Activated CD8-positive, alpha-beta memory T cell treated with anti-CD3 and anti-CD28 coated beads for 1 hour (primary cell): ENCODE measurements around the gene CEPT1.

Experiments
- DNase-seq, 2 donors: peaks; one replicate each; pipeline ENCODE4 v3.0.0-alpha.2; 2020; ENCODE audit warnings: low read depth in 1 of 2; ENCODE audit errors: extremely low read depth in 1 of 2

The CEPT1 gene

DNA sequence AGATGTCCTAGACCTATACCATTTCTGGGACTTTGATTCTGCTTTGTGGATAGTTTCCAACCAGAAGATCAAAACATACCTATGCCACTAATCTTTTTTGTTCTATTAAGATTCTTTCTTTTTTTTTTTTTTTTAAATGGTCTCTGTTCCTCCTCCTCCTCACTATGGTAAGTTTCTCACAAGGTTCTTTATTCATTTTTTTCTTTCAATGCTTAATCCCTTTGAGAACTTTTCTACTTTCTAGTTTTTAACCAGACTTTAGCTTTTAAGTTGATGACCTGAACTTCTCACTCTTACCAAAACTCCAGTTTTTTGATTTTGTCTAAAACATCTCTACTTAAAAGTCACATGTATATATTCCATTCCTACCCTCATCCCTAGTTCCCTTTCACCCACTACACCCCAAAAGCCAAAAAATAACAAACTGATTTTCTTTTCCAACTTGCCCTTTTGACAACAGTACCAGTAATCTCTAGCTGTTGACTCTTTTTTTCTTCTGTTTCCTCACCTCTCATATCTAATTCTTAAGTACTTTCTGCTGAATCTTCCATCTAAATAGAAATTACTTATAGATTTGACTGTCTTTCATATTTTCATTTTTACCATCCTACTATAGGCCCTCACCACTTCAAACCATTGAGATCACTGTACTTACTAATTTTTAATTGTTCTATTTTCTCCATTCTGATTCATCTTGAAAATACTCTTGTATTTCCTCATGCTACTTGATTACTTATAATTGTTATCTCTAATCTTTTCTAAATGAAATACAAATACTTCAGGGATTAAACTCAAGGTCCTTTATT is 6.1 kb downstream of the CEPT1 start:
- DNase-seq, result no peak

GRCh38 chr1:111147948-111148347 is 7.9 kb downstream of the CEPT1 start:
- no peak for DNase-seq

DNA sequence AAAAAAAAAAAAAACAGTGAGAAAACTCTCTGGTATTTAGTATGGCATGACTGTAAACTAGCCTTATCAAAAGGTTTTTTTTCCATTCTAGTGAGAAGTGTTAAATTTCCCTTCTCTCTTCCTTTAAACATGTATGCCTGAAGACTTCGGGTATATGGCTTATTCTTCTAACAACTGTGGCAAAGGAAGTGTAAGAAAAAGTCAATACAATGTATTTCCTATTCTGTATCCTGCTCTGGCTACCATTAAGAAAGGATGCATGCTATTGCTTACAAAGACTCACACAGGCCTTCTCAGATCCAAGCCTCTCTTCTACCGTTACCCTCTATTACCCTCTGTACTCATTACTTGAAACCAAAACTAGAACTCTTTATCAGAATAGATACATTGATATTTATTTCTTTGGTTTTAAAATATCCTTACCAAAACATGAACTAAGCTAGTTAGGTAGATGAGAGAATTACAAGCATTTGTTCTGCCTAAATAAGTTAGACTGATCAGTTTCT is 8.4 kb downstream of the CEPT1 start:
- DNase-seq, result no peak

- no peak for DNase-seq
Observed at GRCh38 chr1:111151838-111152237, 11.8 kb downstream of the CEPT1 start.

DNA sequence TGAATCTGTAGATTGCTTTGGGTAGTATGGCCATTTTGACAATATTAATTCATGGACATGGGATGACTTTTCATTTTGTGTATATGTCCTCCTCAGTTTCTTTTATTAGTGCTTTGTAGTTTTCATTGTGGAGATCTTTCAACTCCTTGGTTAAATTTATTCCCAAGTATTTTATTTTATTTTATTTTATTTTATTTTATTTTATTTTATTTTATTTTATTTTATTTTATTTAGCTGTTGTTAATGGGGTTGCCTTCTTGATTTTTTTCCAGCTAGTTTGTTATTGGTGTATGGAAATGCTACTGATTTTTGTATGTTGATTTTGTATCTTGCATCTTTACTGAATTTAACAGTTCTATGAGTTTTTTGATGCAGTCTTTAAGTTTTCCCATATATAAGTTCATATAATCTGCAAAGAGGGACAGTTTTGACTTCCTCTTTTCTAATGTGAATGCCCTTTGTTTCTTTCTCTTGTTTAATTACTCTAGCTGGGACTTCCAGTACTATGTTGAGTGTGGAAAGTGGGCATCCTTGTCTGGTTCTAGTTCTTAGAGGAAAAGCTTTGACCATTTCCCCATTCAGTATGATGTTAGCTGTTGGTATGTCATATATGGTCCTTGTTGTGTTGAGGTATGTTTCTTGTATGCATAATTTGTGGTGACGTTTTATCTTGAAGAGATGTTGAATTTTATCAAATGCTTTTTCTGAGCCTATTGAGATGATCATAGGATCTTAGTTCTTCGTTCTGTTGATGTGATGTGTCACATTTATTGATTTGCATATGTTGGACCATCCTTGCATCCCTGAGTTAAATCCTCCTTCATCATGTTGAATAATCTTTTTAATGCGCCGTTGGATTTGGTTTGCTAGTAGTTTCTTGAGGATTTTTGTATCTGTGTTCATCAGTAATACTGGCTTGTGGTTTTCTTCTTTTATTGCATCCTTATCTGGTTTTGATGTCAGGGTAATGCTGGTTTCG is 14.3 kb downstream of the CEPT1 start:
- no peak for DNase-seq

GRCh38 chr1:111157431-111157830 is 17.4 kb downstream of the CEPT1 start:
- DNase-seq, result no peak

DNA sequence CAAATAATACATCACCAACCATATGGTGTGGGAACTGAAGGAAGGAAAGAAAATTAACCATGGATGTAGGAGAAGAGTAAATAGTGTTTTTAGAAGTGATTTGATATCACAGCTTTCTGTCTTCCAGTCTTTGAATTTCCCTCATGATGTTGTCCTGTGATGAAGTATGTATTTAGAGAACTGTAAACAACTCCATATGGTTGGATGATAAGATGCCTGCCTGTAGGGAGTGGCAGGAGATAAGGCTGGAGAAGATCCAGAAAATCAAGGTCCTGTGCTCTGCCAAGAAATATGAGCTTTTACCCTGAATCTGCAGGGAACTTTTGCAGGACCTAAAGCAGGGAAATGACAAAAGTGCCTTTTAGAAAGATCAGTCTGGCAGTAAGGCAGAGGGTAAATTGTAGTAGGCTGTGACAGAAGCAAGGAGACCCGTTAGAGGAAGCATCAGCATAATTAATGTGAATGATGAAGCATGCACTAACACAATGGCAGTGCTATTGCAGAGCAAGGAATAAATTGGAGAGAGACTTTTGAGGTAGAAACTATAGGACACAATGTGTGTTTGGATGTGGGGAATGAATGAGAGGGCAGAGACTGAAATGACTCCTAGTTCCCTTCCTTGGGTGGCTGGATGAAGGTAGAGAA is 21.9 kb downstream of the CEPT1 start:
- DNase-seq, result no peak

DNA sequence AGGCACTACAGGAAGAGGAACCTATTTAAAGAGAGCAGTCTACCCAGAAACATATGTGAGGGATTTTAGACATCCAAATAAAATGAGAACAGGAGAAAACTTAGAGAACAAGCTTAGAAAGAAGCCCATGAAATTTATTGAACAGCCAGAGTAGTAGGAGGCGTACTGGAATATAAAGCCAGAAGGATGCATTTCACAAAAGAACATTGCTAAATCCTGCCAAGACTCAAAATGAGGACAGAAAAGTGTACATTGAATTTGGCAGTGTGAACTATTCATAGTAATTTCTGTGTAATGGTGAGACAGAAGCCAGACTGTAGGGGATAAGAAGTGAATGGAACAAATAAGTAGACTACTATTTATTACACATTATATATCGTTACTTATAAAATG is 22.5 kb downstream of the CEPT1 start:
- no peak for DNase-seq

- DNase-seq, result no peak
Observed at GRCh38 chr1:111163363-111163762, 23.3 kb downstream of the CEPT1 start.

GRCh38 chr1:111164151-111164550 is 24.1 kb downstream of the CEPT1 start:
- DNase-seq, result no peak

GRCh38 chr1:111172463-111172862 is 32.4 kb downstream of the CEPT1 start:
- DNase-seq, result no peak

GRCh38 chr1:111174070-111174469 is 34.0 kb downstream of the CEPT1 start:
- no peak for DNase-seq

- no peak for DNase-seq
Observed at GRCh38 chr1:111175349-111175748, 35.3 kb downstream of the CEPT1 start.

DNA sequence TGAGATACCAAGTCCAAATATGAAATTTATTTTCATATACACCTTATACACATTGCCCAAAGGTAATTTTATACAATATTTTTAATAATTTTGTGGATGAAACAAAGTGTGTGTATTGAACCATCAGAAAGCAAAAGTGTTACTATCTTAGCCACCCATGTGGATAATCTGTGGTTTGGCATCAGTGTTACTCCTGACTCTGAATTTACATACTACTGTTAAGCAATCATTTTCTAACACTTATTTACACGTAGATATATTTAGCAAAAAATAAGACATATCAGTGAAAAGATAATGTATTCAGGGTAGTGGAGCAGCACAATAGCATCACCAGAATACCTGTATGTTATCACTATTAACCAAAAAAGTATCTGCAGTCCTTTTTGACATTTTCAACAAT is 36.7 kb downstream of the CEPT1 start:
- DNase-seq, result no peak

DNA sequence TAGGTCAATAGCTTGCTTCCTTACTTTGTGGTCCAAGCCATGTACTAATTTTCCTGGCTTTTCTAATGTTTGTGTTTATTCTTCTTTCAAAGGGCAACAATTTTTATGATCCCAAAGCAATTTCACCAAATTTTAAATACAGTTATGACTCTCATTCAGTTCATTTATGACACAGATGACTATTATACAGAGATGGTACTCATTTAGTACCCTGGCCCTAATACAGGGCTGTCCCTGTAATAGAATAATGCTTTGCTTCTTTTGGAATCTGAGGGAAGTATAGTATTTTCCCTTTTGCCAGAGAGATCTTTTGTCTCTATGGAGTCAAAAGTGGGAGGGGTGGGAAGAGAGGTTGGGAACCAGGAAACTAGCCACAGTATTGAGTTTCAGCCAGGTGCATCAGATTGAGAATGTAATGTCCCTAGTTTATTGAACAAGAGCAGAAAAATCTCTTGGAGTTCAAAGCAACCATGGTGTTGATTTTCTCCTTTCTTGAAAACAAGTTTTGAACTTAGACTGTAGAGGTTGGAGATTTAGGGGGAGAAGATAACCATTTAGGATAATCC is 40.0 kb downstream of the CEPT1 start:
- DNase-seq, result no peak

DNA sequence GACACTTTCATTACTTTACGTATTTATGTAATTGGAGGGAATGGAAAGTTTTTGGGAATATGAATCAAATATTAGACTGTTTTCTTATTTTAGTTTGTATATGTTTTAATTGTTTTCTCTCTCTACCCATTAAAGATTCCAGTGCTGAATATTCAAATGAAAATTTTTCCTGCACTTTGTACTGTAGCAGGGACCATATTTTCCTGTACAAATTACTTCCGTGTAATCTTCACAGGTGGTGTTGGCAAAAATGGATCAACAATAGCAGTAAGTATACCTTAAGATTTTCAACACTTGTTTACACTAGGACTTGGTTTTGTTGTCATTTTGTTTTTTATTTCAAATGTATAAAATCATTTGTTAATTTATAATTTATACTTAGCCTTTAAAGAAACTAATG is 42.0 kb downstream of the CEPT1 start:
- DNase-seq, result no peak

- no peak for DNase-seq
Observed at GRCh38 chr1:111183308-111184069, 43.5 kb downstream of the CEPT1 start.

DNA sequence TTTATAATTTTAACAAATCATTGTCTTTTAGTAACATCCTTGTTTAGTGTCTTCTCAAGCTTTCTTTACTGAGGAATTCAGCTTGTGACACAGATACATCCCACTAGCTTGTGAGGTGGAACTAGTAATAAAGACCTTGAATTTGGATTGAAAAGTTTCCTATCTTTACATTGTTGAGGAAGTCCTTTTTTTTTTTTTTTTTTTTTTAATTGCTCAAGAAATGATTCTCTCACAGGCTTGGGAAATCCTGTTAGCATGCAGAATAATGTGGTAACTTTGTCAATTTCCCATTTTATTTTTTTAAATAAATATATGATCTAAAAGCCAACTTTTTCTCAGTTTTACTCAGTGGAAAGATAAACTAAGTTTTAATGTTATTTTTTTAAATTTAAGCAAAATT is 44.6 kb downstream of the CEPT1 start:
- DNase-seq, result no peak

- DNase-seq, result no peak
Observed at GRCh38 chr1:111190931-111191451, 51.0 kb downstream of the CEPT1 start.

DNA sequence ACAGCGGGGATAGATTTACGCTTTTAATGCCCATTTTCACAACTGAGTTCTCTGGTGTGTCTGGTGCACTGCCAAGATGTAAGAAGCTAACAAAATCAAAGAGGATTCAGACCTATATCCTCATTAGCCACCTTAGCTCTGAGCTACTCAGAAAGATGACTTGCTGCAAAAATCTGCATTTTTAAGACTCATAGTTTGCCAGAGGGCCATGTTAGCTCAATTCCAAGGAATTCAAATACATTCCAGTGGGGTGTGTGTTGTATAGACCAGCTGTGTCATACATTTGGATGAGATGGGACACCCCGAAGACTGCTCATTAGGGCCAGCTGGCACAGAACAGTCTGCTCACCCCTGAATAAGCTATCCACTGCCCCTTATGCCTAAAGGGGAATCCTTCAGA is 51.5 kb downstream of the CEPT1 start:
- no peak for DNase-seq
